H9 (cell line): ENCODE data around the gene AGBL4. TPM values are rescaled to one million over a fixed set of nuclear protein-coding genes. Genes with fewer than 3 reads are reported as not detected.

Experiments
- DNase-seq: peaks from one replicate; pipeline ENCODE4 v3.0.0-alpha.2; 2017
- H2AFZ ChIP-seq: one replicate; pipeline ENCODE4 v1.6.1; 2013; ENCODE audit warnings: mild to moderate bottlenecking, low read length, control low read depth, moderate library complexity
- H2AK5ac ChIP-seq: 2 replicates; pipeline ENCODE4 v1.6.1; 2013; ENCODE audit warnings: low read length, control low read depth, mixed read lengths; ENCODE audit not compliant: insufficient read length
- H2BK120ac ChIP-seq: one replicate; pipeline ENCODE4 v1.6.1; 2013; ENCODE audit warnings: low read depth, mild to moderate bottlenecking, low read length, control low read depth, inconsistent platforms; ENCODE audit not compliant: poor library complexity, severe bottlenecking
- H2BK12ac ChIP-seq: 2 replicates; pipeline ENCODE4 v1.6.1; 2013; ENCODE audit warnings: low read length, control low read depth, mixed read lengths, low read depth; ENCODE audit not compliant: insufficient read length
- H2BK15ac ChIP-seq: 2 replicates; pipeline ENCODE4 v1.6.1; 2013; ENCODE audit warnings: low read depth, low read length, control low read depth
- H2BK20ac ChIP-seq: one replicate; pipeline ENCODE4 v1.6.1; 2013; ENCODE audit warnings: low read depth, mild to moderate bottlenecking, low read length, control low read depth, inconsistent platforms; ENCODE audit not compliant: poor library complexity, severe bottlenecking
- H2BK5ac ChIP-seq: 2 replicates; pipeline ENCODE4 v1.6.1; 2013; ENCODE audit warnings: low read length, control low read depth, mixed read lengths; ENCODE audit not compliant: insufficient read length
- H3K14ac ChIP-seq: 2 replicates; pipeline ENCODE4 v1.6.1; 2013; ENCODE audit warnings: low read length, control low read depth; ENCODE audit not compliant: insufficient read depth
- H3K18ac ChIP-seq: 2 replicates; pipeline ENCODE4 v1.6.1; 2013; ENCODE audit warnings: low read depth, mild to moderate bottlenecking, mixed read lengths, low read length, control low read depth; ENCODE audit not compliant: insufficient read length
- H3K23ac ChIP-seq: 2 replicates; pipeline ENCODE4 v1.6.1; 2013; ENCODE audit warnings: low read length, control low read depth, mixed read lengths, low read depth; ENCODE audit not compliant: insufficient read length
- H3K23me2 ChIP-seq: 2 replicates; pipeline ENCODE4 v1.6.1; 2013; ENCODE audit warnings: low read depth, mild to moderate bottlenecking, mixed read lengths, low read length, control low read depth; ENCODE audit not compliant: insufficient read length, poor library complexity, severe bottlenecking
- H3K27ac ChIP-seq: 2 replicates; pipeline ENCODE4 v1.5.1; 2013; ENCODE audit warnings: low read length, control low read depth, mixed read lengths, low read depth; ENCODE audit not compliant: insufficient read length
- H3K27me3 ChIP-seq: 2 replicates; pipeline ENCODE4 v1.6.1; 2013; ENCODE audit warnings: low read length, control low read depth, inconsistent platforms; ENCODE audit not compliant: insufficient read depth
- H3K4ac ChIP-seq: 2 replicates; pipeline ENCODE4 v1.6.1; 2013; ENCODE audit warnings: low read depth, mild to moderate bottlenecking, control low read depth, inconsistent platforms, low read length, moderate library complexity
- H3K4me1 ChIP-seq: 2 replicates; pipeline ENCODE4 v1.6.1; 2013; ENCODE audit warnings: low read length, control low read depth, inconsistent platforms; ENCODE audit not compliant: insufficient read depth
- H3K4me2 ChIP-seq: 2 replicates; pipeline ENCODE4 v1.6.1; 2013; ENCODE audit warnings: low read length, control low read depth, mixed read lengths; ENCODE audit not compliant: insufficient read length, insufficient read depth
- H3K56ac ChIP-seq: 2 replicates; pipeline ENCODE4 v1.6.1; 2013; ENCODE audit warnings: low read depth, mild to moderate bottlenecking, mixed read lengths, low read length, control low read depth; ENCODE audit not compliant: insufficient read length
- H3K79me1 ChIP-seq: 2 replicates; pipeline ENCODE4 v1.6.1; 2013; ENCODE audit warnings: low read depth, mild to moderate bottlenecking, moderate library complexity, low read length, control low read depth, inconsistent platforms; ENCODE audit not compliant: insufficient read depth, poor library complexity, severe bottlenecking
- H3K79me2 ChIP-seq: 2 replicates; pipeline ENCODE4 v1.6.1; 2013; ENCODE audit warnings: low read length, control low read depth, inconsistent platforms; ENCODE audit not compliant: insufficient read depth
- H3K9ac ChIP-seq: 2 replicates; pipeline ENCODE4 v1.6.1; 2013; ENCODE audit warnings: low read length, control low read depth, mixed read lengths; ENCODE audit not compliant: insufficient read length; ENCODE audit errors: extremely low read depth
- H3K9me3 ChIP-seq: one replicate; pipeline ENCODE4 v1.6.1; 2013; ENCODE audit warnings: low read depth, low read length, inconsistent platforms; ENCODE audit not compliant: control insufficient read depth
- H3T11ph ChIP-seq: one replicate; pipeline ENCODE4 v1.6.1; 2013; ENCODE audit warnings: mild to moderate bottlenecking, low read length, control low read depth, inconsistent platforms
- H4K20me1 ChIP-seq: one replicate; pipeline ENCODE4 v1.6.1; 2013; ENCODE audit not compliant: control insufficient read depth, insufficient read length, insufficient read depth
- H4K5ac ChIP-seq: 2 replicates; pipeline ENCODE4 v1.6.1; 2013; ENCODE audit warnings: low read depth, mild to moderate bottlenecking, mixed read lengths, low read length, control low read depth; ENCODE audit not compliant: insufficient read length
- H4K8ac ChIP-seq: replicated peaks from 2 replicates; pipeline ENCODE4 v1.6.1; 2013; ENCODE audit warnings: low read length, control low read depth, mixed read lengths, low read depth; ENCODE audit not compliant: insufficient read length
- H4K91ac ChIP-seq: 2 replicates; pipeline ENCODE4 v1.6.1; 2013; ENCODE audit warnings: low read depth, mild to moderate bottlenecking, moderate library complexity, mixed read lengths, low read length, control low read depth; ENCODE audit not compliant: insufficient read length
- H3K27ac Mint-ChIP-seq, 3 experiments: 2 replicates in 2 of 3; 3 replicates in 1 of 3; pipeline ENCODE4 v1.8.0; 2020 to 2021; ENCODE audit warnings: mixed read lengths in 3 of 3, mild to moderate bottlenecking in 1 of 3, moderate library complexity in 1 of 3
- H3K27me3 Mint-ChIP-seq: 2 replicates; pipeline ENCODE4 v1.8.0; 2021; ENCODE audit warnings: low read depth, mild to moderate bottlenecking, moderate library complexity, mixed read lengths
- H3K36me3 Mint-ChIP-seq, 3 experiments: 2 replicates in 2 of 3; 3 replicates in 1 of 3; pipeline ENCODE4 v1.8.0; 2020 to 2021; ENCODE audit warnings: low read depth in 3 of 3, mixed read lengths in 3 of 3; ENCODE audit not compliant: insufficient read depth in 1 of 3
- H3K4me1 Mint-ChIP-seq, 2 experiments: 2 replicates each; pipeline ENCODE4 v1.8.0; 2020; ENCODE audit warnings: mixed read lengths in 2 of 2
- H3K4me3 Mint-ChIP-seq, 2 experiments: 2 replicates in 1 of 2; 3 replicates in 1 of 2; pipeline ENCODE4 v1.8.0; 2020 to 2021; ENCODE audit warnings: mild to moderate bottlenecking in 2 of 2, mixed read lengths in 2 of 2, moderate library complexity in 1 of 2
- H3K9me3 Mint-ChIP-seq, 2 experiments: 2 replicates in 1 of 2; 3 replicates in 1 of 2; pipeline ENCODE4 v1.8.0; 2020; ENCODE audit warnings: mild to moderate bottlenecking in 2 of 2, mixed read lengths in 2 of 2, moderate library complexity in 1 of 2
- WGBS: extraction: QIAGEN DNeasy Blood & Tissue Kit; methylation state at CpG from one replicate; pipeline ENCODE4 v1.1.7; 2013; ENCODE audit warnings: missing lambda C conversion rate, low lambda C conversion rate, mixed read lengths; ENCODE audit not compliant: insufficient read length; ENCODE audit errors: extremely low coverage; 5-methylcytosine and 5-hydroxymethylcytosine counted together
- total RNA-seq: library from RNA; stranded (reverse); gene quantifications from 2 replicates; pipeline ENCODE4 v1.2.1, GENCODE V29; 2021
- TF ChIP-seq, protein P1 (sequence below): fragments of 200-600 bp; sonication (generic); conservative IDR thresholded peaks from 3 replicates; pipeline ENCODE4 v1.8.0; 2021; ENCODE audit warnings: antibody characterized with exemption, mild to moderate bottlenecking

AGBL4 gene
- total RNA-seq, 1 experiment from 2014 or later = not detected

DNA sequence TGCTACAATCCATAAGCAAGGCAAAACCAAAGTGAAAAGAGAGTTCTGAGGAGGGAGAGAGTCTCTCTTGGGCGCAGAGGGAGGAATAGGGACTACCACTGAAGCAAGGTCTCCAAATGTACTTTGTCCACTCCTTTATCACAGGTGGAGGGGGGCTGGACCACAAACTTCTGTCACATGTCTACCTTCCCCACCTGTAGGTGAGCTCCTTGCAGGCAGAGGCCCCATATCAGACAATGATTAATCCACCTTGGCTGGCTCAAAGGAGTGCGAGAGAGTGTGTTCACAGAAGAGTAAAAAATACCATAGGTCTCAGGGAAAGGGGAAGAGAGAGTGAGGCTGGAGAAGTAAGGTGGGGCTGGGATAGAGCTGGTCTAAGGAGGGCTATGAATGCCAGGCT lies 1251.5 kb downstream of the AGBL4 start:
- no peak overlapping the region for H3K9ac ChIP-seq
- no peaks in the 10 kb centered on the region for H4K20me1 ChIP-seq
- peaks cover 5% of the 10 kb centered on the region for H3K79me1 ChIP-seq
- H4K91ac ChIP-seq = no peak overlapping the region
- no peak for DNase-seq
- H3K79me2 ChIP-seq = no peaks in the 10 kb centered on the region; the same call in 1 of the 2 replicates
- no peaks in the 10 kb centered on the region for H3K4me1 ChIP-seq
- H3K14ac ChIP-seq = no peak overlapping the region
- H3K4me2 ChIP-seq = no peak overlapping the region
- H3K4me3 Mint-ChIP-seq = no peak overlapping the region
- no peak overlapping the region for H4K8ac ChIP-seq
- peaks cover 5% of the 10 kb centered on the region for H3K23me2 ChIP-seq
- H2AK5ac ChIP-seq = no peak overlapping the region
- no peak overlapping the region for H3T11ph ChIP-seq
- no peaks in the 10 kb centered on the region for H3K9me3 ChIP-seq
- H3K27ac ChIP-seq = no peak overlapping the region
- peaks cover 5 to 10% of the 10 kb centered on the region in 2 experiments for H3K4me1 Mint-ChIP-seq
- TF ChIP-seq, protein P1, sequence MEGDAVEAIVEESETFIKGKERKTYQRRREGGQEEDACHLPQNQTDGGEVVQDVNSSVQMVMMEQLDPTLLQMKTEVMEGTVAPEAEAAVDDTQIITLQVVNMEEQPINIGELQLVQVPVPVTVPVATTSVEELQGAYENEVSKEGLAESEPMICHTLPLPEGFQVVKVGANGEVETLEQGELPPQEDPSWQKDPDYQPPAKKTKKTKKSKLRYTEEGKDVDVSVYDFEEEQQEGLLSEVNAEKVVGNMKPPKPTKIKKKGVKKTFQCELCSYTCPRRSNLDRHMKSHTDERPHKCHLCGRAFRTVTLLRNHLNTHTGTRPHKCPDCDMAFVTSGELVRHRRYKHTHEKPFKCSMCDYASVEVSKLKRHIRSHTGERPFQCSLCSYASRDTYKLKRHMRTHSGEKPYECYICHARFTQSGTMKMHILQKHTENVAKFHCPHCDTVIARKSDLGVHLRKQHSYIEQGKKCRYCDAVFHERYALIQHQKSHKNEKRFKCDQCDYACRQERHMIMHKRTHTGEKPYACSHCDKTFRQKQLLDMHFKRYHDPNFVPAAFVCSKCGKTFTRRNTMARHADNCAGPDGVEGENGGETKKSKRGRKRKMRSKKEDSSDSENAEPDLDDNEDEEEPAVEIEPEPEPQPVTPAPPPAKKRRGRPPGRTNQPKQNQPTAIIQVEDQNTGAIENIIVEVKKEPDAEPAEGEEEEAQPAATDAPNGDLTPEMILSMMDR = no peak
- no peak overlapping the region for H3K4ac ChIP-seq
- no peak overlapping the region for H2AFZ ChIP-seq
- no peak overlapping the region for H2BK15ac ChIP-seq
- WGBS = no CpG with 5 or more reads among the region's 2 CpGs
- H3K23ac ChIP-seq = no peak overlapping the region
- H3K27ac Mint-ChIP-seq = no peak overlapping the region
- no peak overlapping the region for H2BK20ac ChIP-seq
- H4K5ac ChIP-seq = no peak overlapping the region
- no peak overlapping the region for H3K18ac ChIP-seq
- H3K9me3 Mint-ChIP-seq = no peaks in the 10 kb centered on the region
- H3K27me3 Mint-ChIP-seq = no peaks in the 10 kb centered on the region; the same call in 1 of the 2 replicates
- H2BK5ac ChIP-seq = no peak overlapping the region
- no peak overlapping the region for H3K56ac ChIP-seq
- H2BK120ac ChIP-seq = no peak overlapping the region
- no peaks in the 10 kb centered on the region for H3K27me3 ChIP-seq
- H2BK12ac ChIP-seq = no peak overlapping the region
- H3K36me3 Mint-ChIP-seq = peaks cover 0 to 25% (median 12%) of the 10 kb centered on the region in 3 experiments; a peak in 5 of 7 replicates
